Glomerular visceral epithelial cell (primary cell): ENCODE data around the gene GABRG3.

Source experiments
- DNase-seq: peaks from one replicate; pipeline ENCODE4 v3.0.0-alpha.2; 2016; ENCODE audit errors: extremely low spot score

The GABRG3 gene

DNA sequence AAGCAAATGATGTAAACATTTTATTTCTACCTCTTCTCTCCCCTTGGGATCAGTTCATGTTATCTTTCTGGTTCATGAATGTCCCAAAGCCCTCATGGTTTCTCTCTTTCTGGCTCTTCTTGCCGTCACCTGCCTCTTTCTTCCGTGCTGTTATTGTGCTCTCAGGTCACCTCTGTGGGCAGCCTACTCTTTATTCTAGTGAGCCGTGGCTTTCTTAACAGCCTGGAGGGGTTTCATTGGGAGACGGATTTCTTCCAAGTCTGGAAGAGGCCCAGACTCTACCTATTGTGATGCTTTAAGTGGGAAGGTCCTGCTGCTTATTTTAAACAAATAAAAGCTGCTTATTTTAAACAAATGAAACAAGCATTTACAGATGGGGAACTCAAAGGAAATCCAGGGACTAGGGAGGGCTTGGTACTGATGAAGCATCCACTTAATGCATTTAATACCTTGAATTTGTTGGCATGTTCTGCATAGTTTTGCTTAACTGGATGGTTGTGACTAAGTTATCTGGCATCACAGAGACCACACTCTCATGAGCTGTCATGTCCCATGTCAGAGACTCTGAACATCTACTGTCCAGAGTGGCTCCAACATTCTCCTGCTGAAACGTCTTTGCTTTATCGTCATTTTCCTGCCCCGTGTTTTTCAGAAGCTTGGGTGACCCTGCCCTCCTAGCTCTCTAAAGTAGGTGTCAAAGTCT is 443.3 kb downstream of the GABRG3 start:
- no peak for DNase-seq

DNA sequence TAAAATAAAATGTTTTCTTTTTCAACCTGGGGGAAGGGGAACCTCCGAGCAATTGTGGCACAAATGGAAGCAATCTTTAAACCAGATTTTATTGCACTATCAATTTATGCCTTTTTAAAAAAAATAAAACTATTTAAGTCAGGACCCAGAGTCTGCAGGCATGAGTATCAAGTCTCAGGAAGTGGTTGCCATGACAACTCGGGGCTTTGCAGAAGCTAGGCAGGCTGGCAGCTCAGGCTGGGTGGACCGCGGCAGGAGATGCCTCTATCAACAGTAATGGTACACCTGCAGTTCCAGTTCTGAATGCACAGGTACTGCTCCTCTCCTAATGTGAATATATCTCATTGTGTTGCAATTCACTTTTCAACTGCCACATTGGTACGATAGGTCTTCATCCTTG is 447.7 kb downstream of the GABRG3 start:
- DNase-seq = no peak

DNA sequence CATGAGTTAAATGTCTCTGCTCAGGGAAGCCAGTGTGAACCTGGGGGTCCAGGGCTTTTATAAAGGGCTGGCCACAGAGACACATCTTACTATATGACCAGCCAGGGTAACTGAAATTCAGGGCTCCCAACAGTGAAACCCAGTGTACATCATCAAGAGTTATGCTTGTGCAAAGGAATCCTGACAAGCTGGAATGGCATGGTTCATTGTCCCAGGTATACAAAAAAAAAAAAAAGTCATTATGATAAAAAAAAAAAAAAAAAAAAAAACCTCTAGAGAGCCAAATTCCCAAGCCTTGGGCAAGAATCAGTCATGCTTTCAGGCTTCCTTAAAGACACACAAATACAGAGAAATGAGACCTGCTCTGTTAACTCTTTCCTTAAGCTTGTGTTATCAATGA is 452.0 kb downstream of the GABRG3 start:
- DNase-seq = no peak

DNA sequence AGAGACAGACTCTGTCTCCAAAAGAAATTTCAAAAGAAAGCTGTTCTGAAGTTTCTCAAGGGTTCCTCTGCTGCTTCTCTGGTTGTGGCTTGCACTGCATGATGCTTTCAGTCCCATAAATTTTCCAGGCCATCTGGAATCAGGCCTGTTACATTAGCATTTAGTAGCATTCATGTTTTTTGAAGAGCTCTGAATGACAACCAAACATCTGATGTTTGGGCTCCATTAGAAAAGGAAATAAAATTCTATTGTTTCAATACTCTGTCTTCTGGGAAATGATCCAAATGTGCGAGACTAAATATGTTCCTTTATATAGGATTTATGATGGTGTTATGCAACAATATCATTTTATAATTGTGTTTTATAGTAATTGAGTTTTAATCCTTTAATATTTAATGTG is 455.8 kb downstream of the GABRG3 start:
- no peak for DNase-seq

DNA sequence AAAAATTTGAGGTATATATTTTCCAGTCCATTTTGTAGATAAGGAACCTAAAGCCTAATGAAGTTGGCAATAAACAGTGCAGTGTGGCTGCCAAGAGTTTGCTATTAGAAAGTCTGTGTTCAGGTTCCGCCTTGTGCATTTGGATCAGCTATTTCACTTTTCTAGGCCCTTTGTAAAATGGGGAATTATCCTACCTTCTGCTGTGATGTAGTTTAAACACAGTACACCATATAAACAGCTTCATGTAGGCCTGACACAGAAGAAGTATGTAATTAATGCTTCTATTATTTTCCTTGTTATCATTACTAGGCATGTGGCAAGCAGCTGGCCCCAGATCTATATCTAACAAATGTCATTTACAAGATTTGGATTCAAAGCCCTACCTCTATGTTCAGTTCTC is 456.3 kb downstream of the GABRG3 start:
- no peak for DNase-seq

DNA sequence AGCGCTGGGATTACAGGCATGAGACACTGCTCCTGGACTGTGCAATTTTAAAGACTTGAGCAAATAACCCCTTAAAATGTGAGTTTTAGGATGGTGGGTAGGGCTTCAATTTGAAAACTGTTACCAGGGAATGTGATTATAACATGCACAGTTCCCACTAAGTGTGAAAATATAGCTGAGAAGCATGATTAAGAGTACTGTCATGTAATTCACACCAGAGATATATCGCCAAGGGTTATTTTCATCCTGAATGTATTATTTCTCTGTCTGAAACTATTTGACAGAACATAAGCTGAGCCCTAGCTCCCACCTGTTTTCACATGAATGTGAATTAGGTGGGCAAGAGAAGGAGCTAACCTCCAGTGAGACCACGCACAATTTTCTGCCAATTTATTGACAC is 457.2 kb downstream of the GABRG3 start:
- DNase-seq = no peak

DNA sequence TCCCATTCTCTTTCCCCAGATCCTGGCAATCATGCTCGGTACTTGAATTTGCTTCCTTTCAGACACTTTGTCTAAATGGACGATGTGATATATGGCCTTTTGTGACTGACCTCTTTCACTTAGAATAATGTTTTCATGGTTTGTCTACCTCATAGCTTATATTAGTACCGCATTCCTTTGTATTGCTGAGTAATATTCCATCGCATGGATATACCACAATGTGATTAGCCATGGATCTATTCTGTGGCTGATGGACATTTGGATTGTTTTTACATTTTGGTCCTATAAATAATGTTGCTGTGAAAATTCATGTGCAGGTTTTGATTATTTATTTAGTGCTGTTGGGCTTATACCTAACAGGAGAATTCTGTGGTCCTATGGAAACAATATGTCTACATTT is 458.6 kb downstream of the GABRG3 start:
- no peak for DNase-seq

DNA sequence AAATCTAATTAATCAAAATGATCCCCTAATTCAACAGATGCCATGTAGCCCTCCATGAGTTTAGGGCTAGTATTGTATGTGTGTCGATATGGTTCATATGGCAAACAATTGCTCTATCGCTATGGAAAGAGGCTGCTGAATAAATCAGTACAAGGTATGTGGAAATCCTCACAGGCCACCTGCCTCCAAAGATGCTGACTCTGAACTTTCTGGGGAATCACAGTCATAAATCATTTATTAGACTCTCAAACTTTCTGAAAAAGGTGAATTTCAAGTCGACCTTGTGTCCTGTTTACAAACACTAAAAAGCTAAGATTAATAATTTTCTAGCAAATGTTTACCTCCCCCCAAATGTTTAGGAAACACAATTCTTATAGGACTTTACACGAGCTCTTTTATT is 462.6 kb downstream of the GABRG3 start:
- no peak for DNase-seq

DNA sequence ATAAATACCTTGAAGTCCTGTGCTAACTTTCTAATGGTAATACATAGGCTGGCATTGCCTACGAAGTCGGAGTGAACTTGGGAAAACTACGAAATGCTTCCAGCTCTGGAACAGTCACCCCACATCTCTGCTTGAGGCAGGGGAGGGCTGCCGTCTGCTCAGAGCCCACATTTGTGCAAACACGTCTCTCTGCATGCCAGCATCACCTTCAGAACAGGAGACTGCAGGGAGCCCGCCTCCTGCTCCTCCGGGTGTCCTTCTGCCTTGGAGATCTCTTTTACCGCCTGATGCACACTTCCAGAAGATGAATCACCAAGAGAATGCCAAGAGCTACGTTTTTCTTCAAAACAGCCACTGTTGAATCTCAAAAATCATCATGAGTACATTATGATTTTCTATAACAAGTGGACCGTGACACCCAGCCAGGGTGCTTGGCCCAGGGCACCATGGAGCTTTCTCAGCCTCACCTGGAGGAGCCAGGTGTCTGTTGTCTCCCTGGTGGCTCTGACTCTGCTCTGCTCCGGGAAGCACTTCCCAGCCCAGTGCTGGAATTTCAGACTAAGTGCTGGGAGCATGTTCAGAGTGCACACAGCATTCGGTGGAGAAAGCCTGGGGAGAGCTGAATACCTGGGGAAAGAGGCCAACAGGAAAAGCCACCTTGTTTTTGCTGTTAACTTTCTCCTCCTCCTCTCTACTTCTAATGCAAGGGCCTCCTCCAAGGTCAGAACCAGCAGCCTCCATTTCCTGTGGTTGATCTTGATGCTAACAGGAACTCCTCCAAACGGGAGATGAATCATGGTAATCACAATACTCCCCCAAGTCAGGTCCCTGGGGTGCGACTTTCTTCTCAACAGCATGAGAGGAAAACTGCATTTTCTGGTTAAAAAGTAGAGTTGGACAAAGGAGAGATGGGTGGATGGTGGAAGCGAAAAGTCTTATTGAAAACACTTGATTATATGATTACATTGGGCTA is 467.7 kb downstream of the GABRG3 start:
- no peak for DNase-seq

DNA sequence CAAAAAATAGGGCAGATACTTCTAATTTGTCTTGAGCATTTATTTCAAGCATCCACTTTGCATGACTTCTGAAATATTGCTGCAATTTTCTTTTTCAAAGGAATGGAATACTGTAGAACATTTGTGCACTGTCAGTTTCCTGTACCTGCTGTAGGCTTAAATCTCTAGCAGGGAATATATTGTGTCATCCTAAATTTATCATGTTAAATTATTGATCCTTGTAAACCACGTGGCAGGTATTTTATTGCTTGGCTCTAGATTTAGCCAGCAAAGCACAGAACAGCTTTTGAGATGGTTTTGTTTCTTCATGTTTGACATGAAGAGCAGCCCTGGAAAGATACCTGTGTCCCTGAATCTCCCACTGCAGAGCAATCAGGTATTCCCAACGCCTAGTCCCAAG is 470.1 kb downstream of the GABRG3 start:
- DNase-seq = no peak

DNA sequence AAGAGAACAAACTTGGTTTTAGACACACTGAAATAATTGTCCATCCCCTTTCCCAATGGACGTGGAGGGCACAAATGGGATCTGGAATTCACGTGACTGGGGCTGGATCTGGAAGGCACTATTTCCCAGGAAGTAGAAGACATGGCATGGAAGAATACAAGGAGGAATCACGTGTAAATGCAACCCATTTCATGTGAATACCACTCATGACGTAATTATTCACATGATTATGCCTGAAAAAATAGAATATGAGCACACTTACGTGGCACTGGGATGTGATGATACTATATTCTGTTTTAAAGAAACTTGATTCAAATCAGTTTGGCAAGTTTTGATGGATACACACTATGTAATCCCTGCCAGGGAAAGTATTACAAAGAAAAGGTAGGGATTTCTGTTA is 477.3 kb downstream of the GABRG3 start:
- no peak for DNase-seq

DNA sequence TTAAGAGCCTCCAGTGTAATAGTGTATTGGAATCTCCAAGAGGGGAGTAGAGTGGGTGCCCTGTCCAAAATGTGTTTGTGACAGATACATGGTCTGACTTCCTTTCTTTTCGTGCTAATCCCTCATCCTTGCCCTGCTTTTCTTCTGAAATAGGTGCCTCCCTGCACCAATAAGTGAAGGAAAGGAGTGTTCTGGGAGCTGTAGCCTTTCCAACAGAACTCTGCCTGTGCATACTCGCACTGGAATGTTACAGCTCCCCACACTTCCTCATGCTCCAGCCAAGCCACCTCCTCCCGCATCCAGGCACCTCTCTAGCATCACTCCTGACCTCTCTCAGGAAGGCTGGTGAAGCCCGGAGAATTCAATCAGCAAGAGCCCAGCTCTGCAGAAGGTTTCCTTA is 478.0 kb downstream of the GABRG3 start:
- no peak for DNase-seq

DNA sequence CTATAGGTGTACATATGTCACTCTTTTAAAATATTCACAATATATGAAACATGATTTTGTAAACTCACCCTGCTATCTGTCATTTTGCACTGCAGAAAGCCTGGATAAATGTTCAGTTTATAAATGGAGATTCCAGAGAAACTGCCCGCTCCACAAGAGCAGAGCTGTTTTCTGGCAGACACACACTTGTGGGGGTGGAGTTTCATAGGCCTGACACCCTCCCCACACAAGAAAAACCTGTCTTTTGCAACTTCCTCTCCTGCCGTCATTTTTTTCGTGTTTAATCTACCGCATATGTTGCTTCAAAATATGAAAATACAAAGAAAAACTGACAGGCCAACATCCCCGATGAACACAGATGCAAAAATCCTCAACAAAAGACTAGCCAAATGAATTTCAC is 479.0 kb downstream of the GABRG3 start:
- DNase-seq = no peak

DNA sequence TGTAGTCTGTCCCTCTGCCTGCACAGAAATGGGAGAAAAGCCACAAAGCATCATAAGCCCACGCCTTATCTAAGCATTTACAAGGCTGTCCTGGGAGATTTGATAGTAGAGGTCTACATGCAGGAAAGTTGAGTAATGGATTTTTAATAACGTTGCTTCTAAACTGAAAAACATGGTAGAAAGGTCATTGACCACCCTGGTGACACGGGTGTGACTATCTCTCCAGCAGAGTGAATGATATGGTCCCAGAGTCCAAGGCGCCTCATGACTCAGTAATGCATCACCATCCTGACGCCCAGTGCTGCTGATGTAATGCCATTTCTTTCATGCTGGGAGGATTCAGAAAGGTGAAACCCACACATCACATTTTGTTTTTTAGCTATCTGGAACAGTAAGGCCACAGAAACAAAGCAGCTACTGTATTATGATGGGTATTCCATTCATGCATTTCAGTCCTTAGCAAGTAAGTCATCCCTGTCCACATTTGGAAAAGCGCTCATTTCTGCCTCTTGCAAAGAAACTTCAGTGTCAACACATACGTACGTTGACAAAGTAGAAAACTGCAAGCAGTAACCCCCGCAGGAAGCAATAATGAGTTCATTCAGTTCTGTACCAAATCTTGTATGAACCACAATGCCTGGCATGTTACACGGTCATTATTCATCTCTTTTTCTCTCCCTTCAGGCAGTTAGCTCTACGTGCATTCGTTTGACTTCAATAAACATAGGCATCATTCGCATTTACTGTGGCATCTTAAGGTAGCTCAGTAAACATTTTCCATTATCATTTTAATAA is 483.5 kb downstream of the GABRG3 start:
- DNase-seq = peak; percentile 10

DNA sequence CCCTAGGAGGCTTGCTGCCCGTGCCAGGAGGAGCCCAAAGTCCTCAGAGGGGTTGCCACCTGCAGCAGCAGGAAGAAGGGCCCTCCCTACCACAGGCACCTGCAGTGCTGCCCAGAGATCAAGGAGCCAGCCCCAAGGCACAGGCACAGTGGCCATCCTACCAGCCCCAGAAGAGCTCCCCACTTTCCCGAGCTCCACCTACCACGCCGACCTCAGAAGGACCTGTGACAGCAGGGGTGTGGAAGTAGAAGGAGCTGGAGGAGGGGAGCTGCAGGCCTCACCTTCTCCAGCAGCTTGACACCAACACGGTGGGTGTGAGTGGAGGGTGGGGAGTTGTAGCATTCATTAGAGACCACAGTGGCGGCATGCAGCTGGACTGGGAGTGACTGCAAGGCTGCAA is 485.8 kb downstream of the GABRG3 start:
- DNase-seq = no peak

DNA sequence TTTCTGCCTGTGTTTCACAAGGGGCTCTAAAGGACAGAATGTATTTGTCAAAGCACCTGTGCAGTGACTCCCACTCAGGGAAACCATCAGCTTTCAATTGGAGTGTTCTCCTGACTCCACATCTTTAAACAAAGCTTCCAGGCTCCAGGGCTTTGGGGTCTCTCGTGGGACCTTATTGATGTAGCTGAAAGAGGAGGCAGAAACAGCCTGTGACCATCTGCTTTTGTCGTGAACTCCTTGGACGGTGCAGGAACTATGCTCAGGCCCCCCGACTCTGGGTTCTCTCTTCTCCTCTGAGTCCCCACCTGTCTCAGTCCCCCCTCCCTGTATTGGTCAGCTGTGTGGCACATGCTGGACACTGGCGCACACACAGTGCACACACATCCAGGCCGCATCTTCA is 486.8 kb downstream of the GABRG3 start:
- DNase-seq = no peak

DNA sequence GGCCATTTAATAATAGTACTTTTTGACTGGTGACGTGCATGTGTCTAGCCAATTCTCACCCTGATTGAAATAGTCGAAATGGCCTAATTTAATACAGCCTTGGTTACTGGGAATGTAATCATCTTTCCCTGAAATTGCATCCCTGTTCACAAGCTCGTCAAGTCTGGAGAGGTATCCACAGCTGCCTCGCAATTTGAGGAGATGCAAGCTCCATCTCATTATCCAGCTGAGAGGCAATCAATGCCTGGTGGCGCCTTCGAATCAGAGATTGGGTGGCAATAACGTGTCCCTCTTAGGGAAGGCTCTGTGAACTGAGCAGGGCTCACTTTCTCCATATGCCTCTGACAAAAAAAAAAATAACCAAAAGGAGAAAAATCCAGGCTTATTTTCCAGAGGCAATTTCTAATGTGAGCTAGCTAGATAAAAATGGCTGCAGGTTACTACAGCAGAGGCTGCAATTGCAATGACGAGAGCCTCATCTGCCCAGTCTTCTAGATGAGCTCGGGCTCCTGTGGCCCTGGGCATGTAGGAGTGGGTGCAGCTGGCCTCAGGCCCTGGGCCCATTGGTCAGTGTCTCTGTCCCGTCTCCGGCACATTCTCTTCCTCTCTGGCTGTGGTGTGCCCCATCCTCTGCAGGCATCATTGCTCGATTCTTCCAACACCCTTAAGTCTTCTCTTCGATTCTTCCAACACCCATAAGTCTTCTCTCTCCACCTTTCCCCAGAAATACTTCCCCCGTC is 487.5 kb downstream of the GABRG3 start:
- DNase-seq = no peak

DNA sequence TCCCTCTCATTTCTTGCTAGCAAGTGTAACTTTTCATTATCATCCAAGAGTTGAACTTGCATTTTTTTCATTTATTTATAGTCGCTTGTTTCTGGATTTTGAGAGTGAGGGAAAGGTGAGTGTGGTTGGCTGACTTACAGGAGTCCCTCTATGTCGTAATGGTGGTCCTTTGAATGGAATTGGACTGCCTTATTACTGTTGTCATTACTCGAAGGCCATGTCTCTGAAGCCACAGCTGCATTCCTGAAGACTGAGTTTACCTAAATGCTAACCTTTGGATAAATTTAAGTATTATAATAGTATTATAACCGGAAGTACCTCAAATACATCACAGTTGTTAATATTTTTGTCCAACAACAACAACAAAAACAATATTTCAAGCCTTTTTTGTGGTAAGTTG is 488.9 kb downstream of the GABRG3 start:
- DNase-seq = no peak

DNA sequence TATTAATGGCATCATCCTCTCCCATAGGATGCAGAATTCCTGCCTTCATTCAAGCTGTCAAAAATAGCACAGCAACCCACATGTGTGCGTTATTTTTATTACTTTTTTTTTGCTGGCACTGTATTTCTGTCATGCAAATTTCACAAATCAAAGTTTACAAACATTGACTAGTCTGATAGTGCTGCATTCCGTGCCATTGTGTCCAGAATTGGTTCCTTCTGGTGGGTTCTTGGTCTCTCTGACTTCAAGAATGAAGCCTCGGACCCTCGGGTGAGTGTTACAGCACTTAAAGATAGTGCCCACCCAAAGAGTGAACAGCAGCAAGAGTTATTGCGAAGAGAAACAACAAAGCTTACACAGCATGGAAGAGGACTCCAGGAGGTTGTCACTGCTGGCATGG is 490.2 kb downstream of the GABRG3 start:
- DNase-seq = no peak

DNA sequence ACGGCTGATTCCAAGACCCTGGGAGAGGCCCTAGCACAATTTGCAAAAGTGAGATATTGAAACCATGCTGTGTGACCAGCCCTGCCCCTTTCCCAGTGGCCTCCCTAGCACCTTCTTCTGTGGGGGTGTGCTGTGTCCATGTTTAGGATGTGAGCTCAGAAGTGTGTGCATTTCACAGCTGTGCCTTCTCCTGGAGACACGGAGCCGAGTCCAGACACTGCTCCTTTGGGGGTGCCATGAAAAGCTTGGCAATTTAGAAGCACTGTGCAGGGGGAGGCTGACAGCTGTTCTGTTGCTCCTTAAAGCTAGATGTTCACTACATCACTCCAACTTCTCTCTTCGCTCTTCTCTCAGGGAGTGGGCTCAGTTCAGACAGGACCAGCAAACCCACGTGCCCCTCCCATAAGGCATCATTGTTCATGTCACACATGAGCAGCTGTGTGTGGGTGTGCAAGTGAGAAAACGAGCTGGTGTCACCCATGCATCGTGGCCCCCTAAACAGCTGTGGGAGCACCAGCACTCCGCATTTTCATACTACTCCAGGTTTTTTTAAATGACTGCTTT is 492.6 kb downstream of the GABRG3 start:
- DNase-seq = no peak

DNA sequence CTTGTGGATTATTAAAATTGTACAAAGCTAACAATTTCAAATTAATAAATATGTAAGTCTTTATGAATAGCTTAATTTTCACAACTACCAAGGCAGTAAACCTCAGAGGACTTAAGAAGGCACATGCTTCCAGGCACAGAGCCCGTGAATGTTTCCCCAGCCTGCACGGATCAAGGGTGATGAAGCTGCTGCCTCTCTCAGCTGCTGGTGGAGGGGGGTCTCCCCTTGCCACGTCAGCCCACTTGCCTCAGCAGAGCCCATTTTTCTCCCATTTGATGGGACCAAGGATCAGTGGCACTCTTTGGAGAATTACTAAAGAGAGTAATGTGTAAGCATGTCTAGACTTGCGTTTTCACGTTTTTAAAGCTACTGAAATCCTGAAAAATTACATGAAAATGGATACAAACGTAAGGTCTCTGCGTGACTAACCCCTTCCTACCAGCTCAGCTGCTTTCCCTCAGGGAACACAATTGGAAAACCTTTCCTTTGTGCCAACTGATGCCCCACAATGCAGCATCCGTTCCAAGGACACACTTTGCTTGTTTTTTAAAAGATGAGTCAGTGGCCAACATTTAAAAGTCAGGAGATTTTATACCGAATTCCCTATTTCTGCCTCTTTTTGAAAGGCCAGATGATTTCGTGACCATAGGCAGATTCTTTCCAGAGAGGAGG is 494.1 kb downstream of the GABRG3 start:
- no peak for DNase-seq
